Measurements from ENCODE around the gene MIER1. TPM values are rescaled to one million over a fixed set of nuclear protein-coding genes. Genes with fewer than 3 reads are reported as not detected.

The MIER1 gene
- total RNA-seq, 1 experiment from 2014 or later: 28.7 TPM

GRCh38 chr1:67031121-67031858 lies 106.5 kb downstream of the MIER1 start:
- CTCF ChIA-PET: no interaction called here
- no peak overlapping the region for H2AFZ ChIP-seq (ENCODE audit: low read depth, low read length, poor library complexity, severe bottlenecking)
- no peak for TF ChIP-seq MAX (IDR thresholded peaks at IDR 0.05)
- TF ChIP-seq CEBPB (IDR thresholded peaks at IDR 0.05; ENCODE audit: low read depth): no peak
- no peak for TF ChIP-seq EZH2 (IDR thresholded peaks at IDR 0.05)
- TF ChIP-seq CBX3 (IDR thresholded peaks at IDR 0.05; ENCODE audit: low read depth): no peak
- TF ChIP-seq SP1 (IDR thresholded peaks at IDR 0.05; ENCODE audit: low read depth): no peak
- TF ChIP-seq SRF (IDR thresholded peaks at IDR 0.05; ENCODE audit: low read depth): no peak
- no peak overlapping the region for H3K4me2 ChIP-seq (ENCODE audit: low read length)
- H3K9me2 ChIP-seq (ENCODE audit: insufficient read depth): no peaks in the 10 kb centered on the region; the same call in 1 of the 2 replicates
- intact Hi-C loops (cut with micrococcal nuclease): no loop called here
- H3K79me2 ChIP-seq (ENCODE audit: insufficient read depth, low read length): no peaks in the 10 kb centered on the region
- H3K9ac ChIP-seq (ENCODE audit: low read length): no peak overlapping the region
- ATAC-seq: no peak
- H3K27me3 ChIP-seq (ENCODE audit: insufficient read depth, low read length): no peaks in the 10 kb centered on the region
- peaks cover 0 to 4% of the 10 kb centered on the region in 2 experiments; a peak in 1 of 4 replicates for H3K9me3 ChIP-seq (ENCODE audit: control insufficient read depth in 1 of 2, insufficient read depth in 1 of 2, low read depth in 1 of 2, low read length in 2 of 2)
- RAD21 ChIA-PET (ENCODE audit: low non-redundant PET in 1 of 2, low total read pairs in 2 of 2, uncharacterized antibody in 2 of 2, unreplicated experiment in 2 of 2): no interaction called here
- H4K20me1 ChIP-seq (ENCODE audit: insufficient read depth): no peaks in the 10 kb centered on the region
- no peak for DNase-seq (ENCODE audit: low read depth, low spot score)
- H3K4me3 ChIP-seq (replicated peaks in 1 of 2; ENCODE audit: low read depth in 1 of 2, low read length in 2 of 2): no peak overlapping the region
- no peaks in the 10 kb centered on the region for H3K4me1 ChIP-seq (ENCODE audit: control insufficient read depth in 1 of 2, insufficient read depth in 2 of 2, low read length in 2 of 2)
- H3K36me3 ChIP-seq (ENCODE audit: control insufficient read depth in 1 of 2, insufficient read depth in 2 of 2, low read length in 2 of 2): no peaks in the 10 kb centered on the region
- POLR2A ChIA-PET: no interaction called here
- H3K27ac ChIP-seq (ENCODE audit: low read depth, low read length): no peak overlapping the region
- no TSS peak for BruUV-seq (replicated peaks)

GRCh38 chr1:67031859-67032247 lies 107.1 kb downstream of the MIER1 start:
- RAD21 ChIA-PET (ENCODE audit: low non-redundant PET in 1 of 2, low total read pairs in 2 of 2, uncharacterized antibody in 2 of 2, unreplicated experiment in 2 of 2): no interaction called here
- CTCF ChIA-PET: no interaction called here

More at GRCh38 chr1:67031859-67032247, 107.1 kb downstream of the MIER1 start:
- ATAC-seq (no peak), DNase-seq (ENCODE audit: low read depth, low spot score) (no peak)
- no peak overlapping the region for H3K4me2 ChIP-seq (ENCODE audit: low read length)
- no peak overlapping the region for H2AFZ ChIP-seq (ENCODE audit: low read depth, low read length, poor library complexity, severe bottlenecking)
- no peaks in the 10 kb centered on the region for H3K36me3 ChIP-seq (ENCODE audit: control insufficient read depth in 1 of 2, insufficient read depth in 2 of 2, low read length in 2 of 2)
- no peak overlapping the region for H3K9ac ChIP-seq (ENCODE audit: low read length)
- intact Hi-C loops (cut with micrococcal nuclease): no loop called here
- POLR2A ChIA-PET: no interaction called here
- H3K9me2 ChIP-seq (ENCODE audit: insufficient read depth): no peaks in the 10 kb centered on the region; the same call in 1 of the 2 replicates
- no peaks in the 10 kb centered on the region for H4K20me1 ChIP-seq (ENCODE audit: insufficient read depth)
- no peak overlapping the region for H3K4me3 ChIP-seq (replicated peaks in 1 of 2; ENCODE audit: low read depth in 1 of 2, low read length in 2 of 2)
- no TSS peak for BruUV-seq (replicated peaks)
- H3K4me1 ChIP-seq (ENCODE audit: control insufficient read depth in 1 of 2, insufficient read depth in 2 of 2, low read length in 2 of 2): no peaks in the 10 kb centered on the region
- no peaks in the 10 kb centered on the region for H3K27me3 ChIP-seq (ENCODE audit: insufficient read depth, low read length)
- TF ChIP-seq CEBPB (IDR thresholded peaks at IDR 0.05; ENCODE audit: low read depth) (no peak), TCF7L2 (IDR thresholded peaks at IDR 0.05; ENCODE audit: borderline replicate concordance, extremely low read depth, insufficient read depth, insufficient read length) (no peak), EZH2phosphoT487 (IDR thresholded peaks at IDR 0.05; ENCODE audit: borderline replicate concordance) (no peak), REST (IDR thresholded peaks at IDR 0.05; ENCODE audit: low read depth) (no peak), SIN3A (IDR thresholded peaks at IDR 0.05; ENCODE audit: low read depth) (no peak), SP1 (IDR thresholded peaks at IDR 0.05; ENCODE audit: low read depth) (no peak), ATF3 (IDR thresholded peaks at IDR 0.05) (no peak), EGR1 (IDR thresholded peaks at IDR 0.05; ENCODE audit: low read depth) (no peak), SRF (IDR thresholded peaks at IDR 0.05; ENCODE audit: low read depth) (no peak), POLR2A (IDR thresholded peaks at IDR 0.05; ENCODE audit: borderline replicate concordance, extremely low read depth, insufficient read depth, insufficient read length) (no peak), EZH2 (IDR thresholded peaks at IDR 0.05) (no peak), POLR2AphosphoS5 (IDR thresholded peaks at IDR 0.05; ENCODE audit: low read depth, low read length) (no peak)
- H3K9me3 ChIP-seq (ENCODE audit: control insufficient read depth in 1 of 2, insufficient read depth in 1 of 2, low read depth in 1 of 2, low read length in 2 of 2): peaks cover 0 to 4% of the 10 kb centered on the region in 2 experiments; a peak in 1 of 4 replicates
- H3K79me2 ChIP-seq (ENCODE audit: insufficient read depth, low read length): no peaks in the 10 kb centered on the region
- no peak overlapping the region for H3K27ac ChIP-seq (ENCODE audit: low read depth, low read length)
